CD4-positive, alpha-beta T cell treated with Interleukin-17A for 1 hour (primary cell): Measurements from ENCODE around the gene PDE4D.
"Not testable (repeated sequence)": the region's sequence is repeated elsewhere in the genome, so short reads cannot be mapped to it uniquely, and the experiment has no call there.

Source experiments
- DNase-seq: peaks from one replicate; pipeline ENCODE4 v3.0.0-alpha.2; 2020

The PDE4D gene

GRCh38 chr5:59458966-59459729, 434.4 kb downstream of the PDE4D start:
- no peak for DNase-seq

- no peak for DNase-seq
Measured at GRCh38 chr5:59458321-59458720, 435.2 kb downstream of the PDE4D start.

- no peak for DNase-seq
Measured at GRCh38 chr5:59449905-59450644, 443.5 kb downstream of the PDE4D start.

GRCh38 chr5:59446356-59446755, 447.2 kb downstream of the PDE4D start:
- DNase-seq = no peak

- no peak for DNase-seq
Measured at GRCh38 chr5:59445741-59446140, 447.8 kb downstream of the PDE4D start.

GRCh38 chr5:59439303-59439702, 454.2 kb downstream of the PDE4D start:
- no peak for DNase-seq

GRCh38 chr5:59437176-59437575, 456.4 kb downstream of the PDE4D start:
- DNase-seq = no peak

- DNase-seq = no peak
Measured at GRCh38 chr5:59436364-59437148, 457.0 kb downstream of the PDE4D start.

- DNase-seq = no peak
Measured at GRCh38 chr5:59433174-59433573, 460.4 kb downstream of the PDE4D start.

GRCh38 chr5:59430066-59430685, 463.4 kb downstream of the PDE4D start:
- DNase-seq = no peak

- no peak for DNase-seq
Measured at GRCh38 chr5:59428391-59428790, 465.1 kb downstream of the PDE4D start.

- DNase-seq = no peak
Measured at GRCh38 chr5:59424515-59424914, 469.0 kb downstream of the PDE4D start.

GRCh38 chr5:59423021-59423420, 470.5 kb downstream of the PDE4D start:
- DNase-seq = no peak

- no peak for DNase-seq
Measured at GRCh38 chr5:59421986-59422941, 471.3 kb downstream of the PDE4D start.

GRCh38 chr5:59420596-59420995, 472.9 kb downstream of the PDE4D start:
- no peak for DNase-seq

GRCh38 chr5:59418808-59419207, 474.7 kb downstream of the PDE4D start:
- DNase-seq = no peak

GRCh38 chr5:59416451-59416850, 477.1 kb downstream of the PDE4D start:
- no peak for DNase-seq

GRCh38 chr5:59416026-59416425, 477.5 kb downstream of the PDE4D start:
- no peak for DNase-seq

GRCh38 chr5:59412428-59412827, 481.1 kb downstream of the PDE4D start:
- DNase-seq = no peak

- DNase-seq = not testable (repeated sequence)
Measured at GRCh38 chr5:59408997-59409396, 484.5 kb downstream of the PDE4D start.

- no peak for DNase-seq
Measured at GRCh38 chr5:59407967-59408366, 485.6 kb downstream of the PDE4D start.

- DNase-seq = no peak
Measured at GRCh38 chr5:59401637-59402036, 491.9 kb downstream of the PDE4D start.
